HepG2 (cell line): ENCODE results near the gene KCNMB2.

ENCODE experiments used
- ADNP ChIP-seq: sonication (generic); formaldehyde crosslinking; IDR thresholded peaks from 2 replicates; pipeline ENCODE4 v1.4.0; 2020; ENCODE audit warnings: missing genetic modification reagents
- EZH2 ChIP-seq: conservative IDR thresholded peaks from 2 replicates; pipeline ENCODE4 v1.6.1; 2012; ENCODE audit warnings: mild to moderate bottlenecking, low read depth, low read length, moderate library complexity
- NFKBIZ ChIP-seq: IDR thresholded peaks from 2 replicates; pipeline ENCODE4 v1.6.1; 2018; ENCODE audit warnings: missing genetic modification reagents, missing compliant biosample characterization
- POLR2A ChIP-seq, 2 experiments: IDR thresholded peaks; 2 replicates each; pipeline ENCODE4 v1.6.1; 2011; ENCODE audit warnings: low read depth in 2 of 2, low read length in 2 of 2, mild to moderate bottlenecking in 1 of 2, moderate library complexity in 1 of 2; ENCODE audit not compliant: insufficient read depth in 1 of 2
- SP5 ChIP-seq: IDR thresholded peaks from 2 replicates; pipeline ENCODE4 v1.6.1; 2016; ENCODE audit warnings: low read depth, borderline replicate concordance
- TF ChIP-seq, protein P1 (sequence below): sonication (generic); formaldehyde crosslinking; IDR thresholded peaks from 2 replicates; pipeline ENCODE4 v1.5.0; 2020; ENCODE audit warnings: mild to moderate bottlenecking, missing genetic modification reagents, moderate library complexity

GRCh38 chr3:178625053-178625600 lies 88.9 kb downstream of the KCNMB2 start:
- TF ChIP-seq NFKBIZ (CRISPR knock-in tag) (no peak), POLR2A (IDR thresholded peaks at IDR 0.05; ENCODE audit: insufficient read depth in 1 of 2, low read depth in 2 of 2, low read length in 2 of 2) (no peak), ADNP (no peak), EZH2 (no peak), SP5 (CRISPR knock-in tag) (no peak)
- TF ChIP-seq, protein P1, sequence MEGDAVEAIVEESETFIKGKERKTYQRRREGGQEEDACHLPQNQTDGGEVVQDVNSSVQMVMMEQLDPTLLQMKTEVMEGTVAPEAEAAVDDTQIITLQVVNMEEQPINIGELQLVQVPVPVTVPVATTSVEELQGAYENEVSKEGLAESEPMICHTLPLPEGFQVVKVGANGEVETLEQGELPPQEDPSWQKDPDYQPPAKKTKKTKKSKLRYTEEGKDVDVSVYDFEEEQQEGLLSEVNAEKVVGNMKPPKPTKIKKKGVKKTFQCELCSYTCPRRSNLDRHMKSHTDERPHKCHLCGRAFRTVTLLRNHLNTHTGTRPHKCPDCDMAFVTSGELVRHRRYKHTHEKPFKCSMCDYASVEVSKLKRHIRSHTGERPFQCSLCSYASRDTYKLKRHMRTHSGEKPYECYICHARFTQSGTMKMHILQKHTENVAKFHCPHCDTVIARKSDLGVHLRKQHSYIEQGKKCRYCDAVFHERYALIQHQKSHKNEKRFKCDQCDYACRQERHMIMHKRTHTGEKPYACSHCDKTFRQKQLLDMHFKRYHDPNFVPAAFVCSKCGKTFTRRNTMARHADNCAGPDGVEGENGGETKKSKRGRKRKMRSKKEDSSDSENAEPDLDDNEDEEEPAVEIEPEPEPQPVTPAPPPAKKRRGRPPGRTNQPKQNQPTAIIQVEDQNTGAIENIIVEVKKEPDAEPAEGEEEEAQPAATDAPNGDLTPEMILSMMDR (CRISPR knock-in tag), result no peak
